GM12865 (cell line): ENCODE measurements around the gene FTCD.
"Not testable (repeated sequence)": the region's sequence is repeated elsewhere in the genome, so short reads cannot be mapped to it uniquely, and the experiment has no call there.

Experiments used
- DNase-seq: peaks from one replicate; pipeline ENCODE4 v3.0.0; 2010; ENCODE audit warnings: low read depth
- H3K4me3 ChIP-seq: 2 replicates; pipeline ENCODE4 v1.5.1; 2011; ENCODE audit warnings: mild to moderate bottlenecking, low read depth, low read length, control low read depth
- TF ChIP-seq, protein P1 (sequence below): IDR thresholded peaks from 2 replicates; pipeline ENCODE4 v1.5.1; 2011; ENCODE audit warnings: low read length, control low read depth, low read depth, inconsistent platforms; ENCODE audit not compliant: insufficient read depth; ENCODE audit errors: missing control alignments

The FTCD gene

GRCh38 chr21:46112725-46113215, 42.6 kb downstream of the FTCD start:
- DNase-seq = no peak
- no peak overlapping the region for H3K4me3 ChIP-seq
- TF ChIP-seq, protein P1, sequence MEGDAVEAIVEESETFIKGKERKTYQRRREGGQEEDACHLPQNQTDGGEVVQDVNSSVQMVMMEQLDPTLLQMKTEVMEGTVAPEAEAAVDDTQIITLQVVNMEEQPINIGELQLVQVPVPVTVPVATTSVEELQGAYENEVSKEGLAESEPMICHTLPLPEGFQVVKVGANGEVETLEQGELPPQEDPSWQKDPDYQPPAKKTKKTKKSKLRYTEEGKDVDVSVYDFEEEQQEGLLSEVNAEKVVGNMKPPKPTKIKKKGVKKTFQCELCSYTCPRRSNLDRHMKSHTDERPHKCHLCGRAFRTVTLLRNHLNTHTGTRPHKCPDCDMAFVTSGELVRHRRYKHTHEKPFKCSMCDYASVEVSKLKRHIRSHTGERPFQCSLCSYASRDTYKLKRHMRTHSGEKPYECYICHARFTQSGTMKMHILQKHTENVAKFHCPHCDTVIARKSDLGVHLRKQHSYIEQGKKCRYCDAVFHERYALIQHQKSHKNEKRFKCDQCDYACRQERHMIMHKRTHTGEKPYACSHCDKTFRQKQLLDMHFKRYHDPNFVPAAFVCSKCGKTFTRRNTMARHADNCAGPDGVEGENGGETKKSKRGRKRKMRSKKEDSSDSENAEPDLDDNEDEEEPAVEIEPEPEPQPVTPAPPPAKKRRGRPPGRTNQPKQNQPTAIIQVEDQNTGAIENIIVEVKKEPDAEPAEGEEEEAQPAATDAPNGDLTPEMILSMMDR = no peak

GRCh38 chr21:46111857-46112724, 43.3 kb downstream of the FTCD start:
- TF ChIP-seq, protein P1 = no peak
- no peak overlapping the region for H3K4me3 ChIP-seq
- DNase-seq = no peak

GRCh38 chr21:46111193-46111571, 44.2 kb downstream of the FTCD start:
- TF ChIP-seq, protein P1 = no peak
- no peak overlapping the region for H3K4me3 ChIP-seq
- DNase-seq = no peak

DNA sequence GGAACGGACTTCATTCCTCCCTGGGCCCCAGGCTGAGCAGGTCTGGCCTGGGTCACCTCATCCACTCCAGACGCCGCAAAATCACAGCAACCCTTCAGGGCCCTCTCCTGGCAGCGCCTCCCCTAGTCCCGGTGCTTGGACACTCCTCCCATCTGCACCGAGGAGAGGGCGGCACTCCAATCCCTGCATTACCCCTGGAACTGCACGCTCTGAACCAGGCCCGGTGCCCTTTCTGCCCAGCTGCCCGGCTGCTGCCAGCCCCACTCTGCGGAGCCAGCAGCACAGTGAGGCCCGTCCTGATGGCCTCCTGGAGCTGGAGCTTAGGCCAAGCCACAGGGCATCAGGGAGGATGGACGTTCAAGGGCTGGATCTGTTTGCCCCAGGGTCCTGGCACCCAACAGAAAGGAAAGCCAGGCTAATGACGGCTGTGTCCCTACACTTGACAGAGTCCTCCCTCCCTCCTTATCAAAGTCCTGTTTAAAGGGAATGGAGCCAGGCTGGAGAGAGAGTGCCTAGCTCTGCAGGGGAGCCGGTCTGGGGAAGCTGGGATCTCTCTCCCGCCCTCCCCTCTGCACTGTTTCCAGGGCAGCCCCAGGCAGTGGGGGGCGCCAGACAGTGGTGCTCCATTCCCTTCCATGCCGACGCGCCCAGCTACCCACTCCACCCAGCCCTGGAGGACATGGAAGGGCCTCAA, 44.7 kb downstream of the FTCD start:
- TF ChIP-seq, protein P1 = no peak
- no peak for DNase-seq
- no peak overlapping the region for H3K4me3 ChIP-seq

DNA sequence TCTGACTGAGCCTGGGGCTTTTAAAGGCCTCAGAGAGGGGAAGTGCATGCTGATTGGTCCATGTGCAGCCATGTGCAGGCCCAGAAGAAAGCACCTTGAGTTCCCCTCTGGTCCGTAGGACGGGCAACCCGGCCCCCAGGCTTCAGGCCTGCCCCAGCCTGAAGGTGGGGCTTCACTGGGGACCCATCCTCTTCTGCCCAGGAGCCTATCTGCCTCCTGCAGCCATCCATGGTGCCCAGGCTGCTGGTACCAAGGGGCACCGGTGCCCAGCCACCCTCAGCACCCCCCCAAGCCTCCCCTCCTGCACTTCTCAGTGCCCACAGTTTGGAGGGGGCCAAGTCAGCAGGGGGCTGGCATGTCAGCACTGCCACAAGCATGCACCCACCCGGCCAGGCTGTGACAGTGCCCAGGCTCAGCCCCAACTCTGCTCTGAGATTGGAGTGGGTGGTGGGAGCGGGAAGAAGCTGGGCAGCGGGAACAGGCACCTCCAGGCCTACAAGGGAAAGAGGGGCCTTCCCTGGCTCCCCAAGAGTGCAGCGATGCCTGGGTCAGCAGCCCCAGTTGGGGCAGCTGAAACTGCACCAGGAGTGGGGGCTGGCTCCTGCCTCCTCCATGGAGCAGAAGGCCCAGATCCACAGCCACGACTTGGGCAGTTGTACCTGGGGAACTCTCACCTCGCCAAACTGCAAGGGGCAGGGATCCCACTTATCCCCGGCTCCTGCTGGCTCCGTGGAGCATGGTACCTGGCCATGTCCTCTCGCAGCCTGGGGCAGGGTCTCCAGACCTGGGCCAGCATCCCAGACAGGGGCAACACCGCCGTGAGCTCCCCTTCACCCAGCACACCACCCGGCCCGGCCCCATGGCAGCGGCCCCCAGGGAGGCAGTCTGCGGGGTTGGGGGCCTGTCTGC, 45.8 kb downstream of the FTCD start:
- TF ChIP-seq, protein P1 = no peak
- no peak overlapping the region for H3K4me3 ChIP-seq
- DNase-seq = no peak

DNA sequence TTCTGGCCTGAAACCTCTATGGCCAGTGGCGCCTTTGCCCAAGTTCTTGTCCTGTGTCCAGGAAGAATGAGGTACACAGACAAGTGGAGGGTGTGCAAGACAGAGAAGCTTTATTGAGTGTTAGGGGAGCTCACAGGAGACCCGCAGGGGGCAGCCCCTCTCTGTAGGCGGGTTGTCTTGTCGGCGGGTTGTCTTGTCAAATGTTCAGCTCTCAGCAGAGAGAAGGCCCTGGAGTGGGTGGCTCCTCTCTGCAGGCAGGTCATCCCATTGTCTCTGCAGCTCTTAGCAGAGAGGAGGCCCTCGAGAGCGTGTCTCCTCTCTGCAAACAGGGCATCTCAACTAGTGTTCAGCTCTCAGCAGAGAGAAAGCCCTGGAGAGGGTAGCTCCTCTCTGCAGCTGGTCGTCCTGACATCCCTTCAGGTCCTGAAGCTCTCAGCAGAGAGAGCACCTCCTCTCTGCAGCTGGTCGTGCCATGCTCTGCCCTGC, 46.5 kb downstream of the FTCD start:
- TF ChIP-seq, protein P1 = no peak
- H3K4me3 ChIP-seq = no peak overlapping the region
- no peak for DNase-seq

DNA sequence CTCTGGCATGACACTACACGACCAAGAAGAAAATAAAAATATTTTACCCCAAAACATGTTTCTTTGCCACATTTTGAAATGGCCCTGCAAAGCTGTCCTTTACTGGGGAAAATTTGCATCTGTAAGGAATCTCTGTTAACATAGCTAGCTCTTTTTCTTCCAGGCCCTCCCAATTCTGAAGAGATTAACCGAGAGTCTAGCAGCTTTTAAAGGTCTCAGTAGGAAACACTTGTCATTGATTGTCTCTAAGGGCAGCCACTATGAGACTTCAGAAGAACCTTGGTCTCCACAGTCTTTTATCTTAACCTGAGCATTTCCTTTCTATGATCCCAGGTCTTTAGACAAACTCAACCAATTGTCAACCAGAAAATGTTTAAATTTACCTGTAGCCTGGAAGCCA, 48.0 kb downstream of the FTCD start:
- H3K4me3 ChIP-seq, DNase-seq: not testable (repeated sequence)
